Measurements from ENCODE around the gene STUB1.

Gene STUB1

DNA sequence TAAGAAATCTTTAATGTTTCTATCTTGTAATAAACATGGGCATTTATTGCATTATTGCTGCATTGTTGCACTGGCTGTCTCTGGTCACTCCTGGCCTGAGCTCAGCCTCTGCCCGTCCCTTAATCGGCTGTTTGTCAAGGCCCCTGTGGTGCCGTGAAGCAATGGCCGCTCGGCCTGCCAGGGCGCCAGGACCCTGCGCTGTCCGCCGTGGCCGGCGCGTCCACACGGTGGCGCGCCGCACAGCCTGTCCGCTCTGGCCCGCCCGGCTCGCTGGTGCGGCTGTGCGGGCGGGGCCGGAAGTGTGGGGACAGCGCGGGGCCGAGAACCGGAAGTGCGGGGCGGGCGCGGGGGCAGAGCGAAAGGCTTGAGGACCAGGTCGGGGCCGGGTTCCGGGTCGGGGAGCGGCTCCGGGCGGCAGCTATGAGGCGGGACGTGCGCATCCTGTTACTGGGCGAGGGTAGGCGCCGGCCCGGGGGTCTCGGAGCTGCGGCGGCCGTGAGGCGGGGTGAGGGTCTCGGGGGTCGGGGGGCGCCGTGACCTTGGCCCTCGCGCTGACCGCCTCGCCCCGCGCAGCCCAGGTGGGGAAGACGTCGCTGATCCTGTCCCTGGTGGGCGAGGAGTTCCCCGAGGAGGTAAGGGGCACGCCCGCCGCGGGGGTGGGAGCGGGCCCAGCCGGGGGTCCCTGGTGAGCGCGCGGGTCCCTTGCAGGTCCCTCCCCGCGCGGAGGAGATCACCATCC, 12.3 kb upstream of the STUB1 start, which contains the start of gene RHOT2:
Gene RHOT2, plus strand, starts transcription at position 353 of the 739 bp plus-strand sequence. Its CDS starts 68 bp downstream, at position 421.
- H3K9ac ChIP-seq (ENCODE audit: low read length) = peak within 1 kb of the TSS; percentile 99
- H3K27me3 ChIP-seq (ENCODE audit: insufficient read depth, low read length) = no peaks in the 10 kb centered on the region
- no peaks in the 10 kb centered on the region for H3K79me2 ChIP-seq (ENCODE audit: insufficient read depth, low read length)
- peak within 1 kb of the TSS; percentile 59 for H3K27ac ChIP-seq (ENCODE audit: low read depth, low read length, poor library complexity, severe bottlenecking)
- H3F3A ChIP-seq (ENCODE audit: insufficient read depth, low read length) = no peaks in the 10 kb centered on the region
- H2AFZ ChIP-seq (ENCODE audit: low read length) = 0 out of 2 replicates have a peak within 1 kb of the TSS, but pooled peaks have one; percentile 52
- H3K9me2 ChIP-seq (ENCODE audit: low read depth, low read length) = no peaks in the 10 kb centered on the region
- TF ChIP-seq, protein P1, sequence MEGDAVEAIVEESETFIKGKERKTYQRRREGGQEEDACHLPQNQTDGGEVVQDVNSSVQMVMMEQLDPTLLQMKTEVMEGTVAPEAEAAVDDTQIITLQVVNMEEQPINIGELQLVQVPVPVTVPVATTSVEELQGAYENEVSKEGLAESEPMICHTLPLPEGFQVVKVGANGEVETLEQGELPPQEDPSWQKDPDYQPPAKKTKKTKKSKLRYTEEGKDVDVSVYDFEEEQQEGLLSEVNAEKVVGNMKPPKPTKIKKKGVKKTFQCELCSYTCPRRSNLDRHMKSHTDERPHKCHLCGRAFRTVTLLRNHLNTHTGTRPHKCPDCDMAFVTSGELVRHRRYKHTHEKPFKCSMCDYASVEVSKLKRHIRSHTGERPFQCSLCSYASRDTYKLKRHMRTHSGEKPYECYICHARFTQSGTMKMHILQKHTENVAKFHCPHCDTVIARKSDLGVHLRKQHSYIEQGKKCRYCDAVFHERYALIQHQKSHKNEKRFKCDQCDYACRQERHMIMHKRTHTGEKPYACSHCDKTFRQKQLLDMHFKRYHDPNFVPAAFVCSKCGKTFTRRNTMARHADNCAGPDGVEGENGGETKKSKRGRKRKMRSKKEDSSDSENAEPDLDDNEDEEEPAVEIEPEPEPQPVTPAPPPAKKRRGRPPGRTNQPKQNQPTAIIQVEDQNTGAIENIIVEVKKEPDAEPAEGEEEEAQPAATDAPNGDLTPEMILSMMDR (IDR thresholded peaks at IDR 0.05; ENCODE audit: low read length) = peak; percentile 94
- no peak for TF ChIP-seq EZH2 (IDR thresholded peaks at IDR 0.05; ENCODE audit: borderline replicate concordance, low read length)
- no peaks in the 10 kb centered on the region for H3K9me3 ChIP-seq (ENCODE audit: low read length)
- H3K36me3 ChIP-seq (ENCODE audit: insufficient read depth, low read length) = peaks cover 42% of the 10 kb centered on the region
- peak within 1 kb of the TSS; percentile 99 for H3K4me3 ChIP-seq (ENCODE audit: low read depth, low read length, poor library complexity, severe bottlenecking)
- peak within 1 kb of the TSS; percentile 84 for H3K4me2 ChIP-seq (ENCODE audit: low read length)
- H3K4me1 ChIP-seq (ENCODE audit: insufficient read depth, low read length, severe bottlenecking) = peaks cover 16% of the 10 kb centered on the region
- no peaks in the 10 kb centered on the region for H4K20me1 ChIP-seq (ENCODE audit: insufficient read depth, low read length)

DNA sequence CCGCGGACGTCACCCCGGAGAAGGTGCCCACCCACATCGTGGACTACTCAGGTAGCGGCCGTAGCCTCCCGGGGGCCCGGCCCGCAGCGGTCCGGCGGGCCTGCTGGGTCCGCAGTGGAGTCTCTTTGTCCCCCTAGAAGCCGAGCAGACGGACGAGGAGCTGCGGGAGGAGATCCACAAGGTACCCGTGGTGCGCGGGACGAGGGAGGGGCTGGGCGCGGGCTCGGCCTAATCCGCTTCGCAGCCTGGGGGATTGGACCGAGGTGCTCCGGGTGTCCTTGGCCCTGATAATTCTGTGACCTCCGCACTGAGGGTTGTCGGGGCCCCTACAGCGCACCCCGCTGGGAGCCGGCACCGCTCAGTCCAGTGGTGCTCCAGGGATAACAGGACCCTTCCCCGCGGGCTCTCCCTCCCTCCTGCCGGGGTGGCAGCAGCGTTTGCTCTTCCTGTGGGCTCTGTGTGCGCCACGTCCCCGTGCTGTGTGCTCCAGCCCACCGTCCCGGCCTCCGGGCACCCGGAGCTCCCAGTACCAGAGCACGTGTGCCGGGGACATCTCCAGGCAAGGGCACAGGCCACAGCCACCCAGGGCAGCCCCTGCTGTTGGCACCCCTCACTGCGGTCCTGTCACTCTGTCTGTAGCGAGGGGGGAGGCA, 11.6 kb upstream of the STUB1 start:
- H3K27ac ChIP-seq (ENCODE audit: low read depth, low read length, poor library complexity, severe bottlenecking) = no peak overlapping the region
- H4K20me1 ChIP-seq (ENCODE audit: insufficient read depth, low read length) = no peaks in the 10 kb centered on the region
- H3K27me3 ChIP-seq (ENCODE audit: insufficient read depth, low read length) = no peaks in the 10 kb centered on the region
- no peak for TF ChIP-seq EZH2 (IDR thresholded peaks at IDR 0.05; ENCODE audit: borderline replicate concordance, low read length)
- TF ChIP-seq, protein P1 (IDR thresholded peaks at IDR 0.05; ENCODE audit: low read length) = no peak
- no peaks in the 10 kb centered on the region for H3K9me2 ChIP-seq (ENCODE audit: low read depth, low read length)
- no peaks in the 10 kb centered on the region for H3K9me3 ChIP-seq (ENCODE audit: low read length)
- H3K79me2 ChIP-seq (ENCODE audit: insufficient read depth, low read length) = no peaks in the 10 kb centered on the region
- no peak overlapping the region for H2AFZ ChIP-seq (ENCODE audit: low read length)
- no peaks in the 10 kb centered on the region for H3F3A ChIP-seq (ENCODE audit: insufficient read depth, low read length)
- peaks cover 48% of the 10 kb centered on the region for H3K36me3 ChIP-seq (ENCODE audit: insufficient read depth, low read length)
- H3K9ac ChIP-seq (ENCODE audit: low read length) = peak overlapping the region; percentile 99
- H3K4me1 ChIP-seq (ENCODE audit: insufficient read depth, low read length, severe bottlenecking) = peaks cover 16% of the 10 kb centered on the region
- peak overlapping the region; percentile 99 for H3K4me3 ChIP-seq (ENCODE audit: low read depth, low read length, poor library complexity, severe bottlenecking)
- H3K4me2 ChIP-seq (ENCODE audit: low read length) = peak overlapping the region; percentile 84

DNA sequence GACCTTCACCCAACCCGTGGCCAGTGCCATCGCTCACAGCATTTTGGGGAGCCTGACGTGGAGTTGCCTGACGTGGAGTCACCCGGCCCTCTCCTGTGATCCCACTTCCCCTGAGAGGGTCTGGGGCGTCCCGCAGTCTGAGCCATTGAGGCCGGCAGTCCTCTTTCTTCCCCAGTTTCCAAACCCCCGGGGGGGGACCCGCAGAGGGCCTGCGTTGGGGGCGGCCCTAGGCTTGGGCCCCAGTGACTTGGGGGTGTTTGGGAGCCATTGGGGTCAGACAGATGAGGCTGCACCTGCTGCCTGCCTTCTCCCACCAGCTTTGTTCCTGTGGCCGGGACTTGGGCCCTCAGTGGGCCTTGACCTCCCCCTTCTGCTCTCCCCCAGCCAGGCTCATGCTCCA, 10.5 kb upstream of the STUB1 start:
- no peaks in the 10 kb centered on the region for H3F3A ChIP-seq (ENCODE audit: insufficient read depth, low read length)
- peak overlapping the region; percentile 99 for H3K4me3 ChIP-seq (ENCODE audit: low read depth, low read length, poor library complexity, severe bottlenecking)
- no peaks in the 10 kb centered on the region for H3K9me2 ChIP-seq (ENCODE audit: low read depth, low read length)
- peaks cover 54% of the 10 kb centered on the region for H3K36me3 ChIP-seq (ENCODE audit: insufficient read depth, low read length)
- no peak overlapping the region for H2AFZ ChIP-seq (ENCODE audit: low read length)
- H3K27me3 ChIP-seq (ENCODE audit: insufficient read depth, low read length) = no peaks in the 10 kb centered on the region
- H3K27ac ChIP-seq (ENCODE audit: low read depth, low read length, poor library complexity, severe bottlenecking) = no peak overlapping the region
- no peaks in the 10 kb centered on the region for H3K79me2 ChIP-seq (ENCODE audit: insufficient read depth, low read length)
- TF ChIP-seq, protein P1 (IDR thresholded peaks at IDR 0.05; ENCODE audit: low read length) = no peak
- no peak for TF ChIP-seq EZH2 (IDR thresholded peaks at IDR 0.05; ENCODE audit: borderline replicate concordance, low read length)
- H4K20me1 ChIP-seq (ENCODE audit: insufficient read depth, low read length) = no peaks in the 10 kb centered on the region
- H3K9ac ChIP-seq (ENCODE audit: low read length) = no peak overlapping the region; the same call in 1 of the 2 replicates
- H3K4me2 ChIP-seq (ENCODE audit: low read length) = peak overlapping the region; percentile 84; the same call in 1 of the 2 replicates
- H3K9me3 ChIP-seq (ENCODE audit: low read length) = no peaks in the 10 kb centered on the region
- H3K4me1 ChIP-seq (ENCODE audit: insufficient read depth, low read length, severe bottlenecking) = peaks cover 16% of the 10 kb centered on the region

All from OCI-LY1 (cell line).